GM13977 (cell line): ENCODE data around the gene IGSF6.
A peak's percentile ranks its signal among the peaks of the same experiment; 100 is the strongest.

Experiments
- DNase-seq: peaks from one replicate; pipeline ENCODE4 v3.0.0; 2012; ENCODE audit warnings: low spot score
- CTCF ChIP-seq: IDR thresholded peaks from 2 replicates; pipeline ENCODE4 v1.5.1; 2012; ENCODE audit warnings: mild to moderate bottlenecking, control low read depth; ENCODE audit not compliant: insufficient read depth; ENCODE audit errors: extremely low read depth, missing control alignments
- in situ Hi-C: fragments of 300-500 bp; cut with MboI; formaldehyde crosslinking; loops from one replicate; pipeline ENCODE4 v1.12.0; 2022; ENCODE audit warnings: low sequenced_read_pairs, low pct_unique_long_range_greater_than_20kb, mixed read lengths, inconsistent platforms; ENCODE audit not compliant: unreplicated experiment

IGSF6 gene

GRCh38 chr16:21664801-21665492 lies 12.5 kb upstream of the IGSF6 start:
- no peak for TF ChIP-seq CTCF
- DNase-seq = no peak
- in situ Hi-C loops = no loop called here

GRCh38 chr16:21663889-21664647 lies 11.7 kb upstream of the IGSF6 start, which contains the start of gene OTOA:
OTOA (plus strand) TSS chr16:21663968; CDS start chr16:21678515, 14,547 bp downstream.
- peak; percentile 45 for DNase-seq
- in situ Hi-C loops = no loop called here
- TF ChIP-seq CTCF = no peak

- in situ Hi-C loops = loop anchor here (10.0 kb wide), 2 partner anchors 46 to 64 kb away; partner anchors contain the start of gene METTL9
- TF ChIP-seq CTCF = no peak
- DNase-seq = no peak
Measured at GRCh38 chr16:21659124-21659523, 6.7 kb upstream of the IGSF6 start.

- in situ Hi-C loops = loop anchor here (10.0 kb wide), 2 partner anchors 48 to 62 kb away; partner anchors contain the start of gene METTL9
- DNase-seq = peak; percentile 73
- TF ChIP-seq CTCF = peak; percentile 71
Measured at GRCh38 chr16:21656795-21657768, 4.7 kb upstream of the IGSF6 start.

GRCh38 chr16:21654881-21655280 lies 2.5 kb upstream of the IGSF6 start:
- no peak for DNase-seq
- no peak for TF ChIP-seq CTCF
- in situ Hi-C loops = loop anchor here (10.0 kb wide), 2 partner anchors 50 to 60 kb away; partner anchors contain the start of gene METTL9

- no peak for TF ChIP-seq CTCF
- in situ Hi-C loops = loop anchor here (10.0 kb wide), 2 partner anchors 50 to 60 kb away; partner anchors contain the start of gene METTL9
- DNase-seq = no peak
Measured at GRCh38 chr16:21654466-21654865, 2.1 kb upstream of the IGSF6 start.
